Panc1 (cell line): ENCODE measurements around the gene RPL27A. TPM values are rescaled to one million over a fixed set of nuclear protein-coding genes. Genes with fewer than 3 reads are reported as not detected.

Experiments used
- ATAC-seq: fragments of 200-7000 bp; cut with Tn5 transposase; 2 replicates; pipeline ENCODE4 v1.9.1; 2020; ENCODE audit warnings: mild to moderate bottlenecking, moderate library complexity
- BruUV-seq: library from RNA; stranded (reverse); fragments of 400-500 nt; replicated peaks from 2 replicates; lab custom pipeline; 2021; lab: Mats Ljungman, UMichigan
- CTCF ChIA-PET: fragments of 300-600 bp; sonication (Branson Sonifier 250); formaldehyde crosslinking; loops from one replicate; lab custom pipeline; 2022; ENCODE audit warnings: antibody characterized with exemption; lab: Charles Lee
- POLR2A ChIA-PET: fragments of 300-600 bp; sonication (Branson Sonifier 250); formaldehyde crosslinking; loops from one replicate; lab custom pipeline; 2022; ENCODE audit warnings: antibody characterized with exemption; lab: Charles Lee
- DNase-seq: peaks from one replicate; pipeline ENCODE4 v3.0.0-alpha.2; 2010; ENCODE audit warnings: low read depth, low spot score
- H3K27ac ChIP-seq: 2 replicates; pipeline ENCODE4 v1.5.1; 2011; ENCODE audit warnings: mild to moderate bottlenecking, low read length, inconsistent platforms
- H3K27me3 ChIP-seq: fragments of 200-500 bp; sonication (Bioruptor generic); 2 replicates; pipeline ENCODE4 v1.6.0; 2014; ENCODE audit warnings: low read length, inconsistent platforms; ENCODE audit not compliant: control insufficient read depth, insufficient read depth
- H3K36me3 ChIP-seq: fragments of 200-500 bp; sonication (Bioruptor generic); 2 replicates; pipeline ENCODE4 v1.5.1; 2014; ENCODE audit warnings: inconsistent platforms, mild to moderate bottlenecking, low read length, moderate library complexity; ENCODE audit not compliant: control insufficient read depth, insufficient read depth
- H3K4me1 ChIP-seq: 2 replicates; pipeline ENCODE4 v1.5.1; 2011; ENCODE audit warnings: inconsistent platforms, mild to moderate bottlenecking, low read length, moderate library complexity; ENCODE audit not compliant: control insufficient read depth, insufficient read depth
- H3K4me3 ChIP-seq, 2 experiments: 2 replicates each; pipeline ENCODE4 v1.5.1; 2011 to 2012; ENCODE audit warnings: low read depth in 2 of 2, low read length in 2 of 2, mild to moderate bottlenecking in 2 of 2, inconsistent platforms in 1 of 2, moderate library complexity in 1 of 2
- H3K9me3 ChIP-seq: fragments of 200-500 bp; sonication (Bioruptor generic); 2 replicates; pipeline ENCODE4 v1.5.1; 2014; ENCODE audit warnings: low read depth, mild to moderate bottlenecking, inconsistent platforms, low read length, moderate library complexity; ENCODE audit not compliant: control insufficient read depth, insufficient read depth
- POLR2AphosphoS5 ChIP-seq: IDR thresholded peaks from 2 replicates; pipeline ENCODE4 v1.6.1; 2012; ENCODE audit warnings: mild to moderate bottlenecking, low read depth, low read length, moderate library complexity
- SIN3A ChIP-seq: IDR thresholded peaks from 2 replicates; pipeline ENCODE4 v1.6.1; 2012; ENCODE audit warnings: low read depth, mild to moderate bottlenecking, low read length, moderate library complexity, borderline replicate concordance; ENCODE audit not compliant: insufficient read depth
- TCF7L2 ChIP-seq: IDR thresholded peaks from 2 replicates; pipeline ENCODE4 v1.6.1; 2011; ENCODE audit warnings: mild to moderate bottlenecking, low read depth, low read length, inconsistent platforms
- in situ Hi-C: cut with HindIII; loops from 2 replicates; pipeline ENCODE4 v1.10.0; 2016; ENCODE audit warnings: low sequenced_read_pairs, low pct_unique_long_range_greater_than_20kb
- intact Hi-C: fragments of 100-400 bp; cut with micrococcal nuclease; formaldehyde crosslinking; loops from one replicate; pipeline ENCODE4 v1.10.0; 2022; ENCODE audit not compliant: unreplicated experiment
- total RNA-seq: library from RNA; stranded (reverse); gene quantifications from one replicate; pipeline ENCODE4 v1.2.1, GENCODE V29; 2021; ENCODE audit not compliant: unreplicated experiment
- TF ChIP-seq, protein P1 (sequence below): fragments of 450-650 bp; IDR thresholded peaks from 2 replicates; pipeline ENCODE4 v1.5.1; 2017; ENCODE audit warnings: mild to moderate bottlenecking
- TF ChIP-seq, protein P2 (sequence below), 2 experiments: IDR thresholded peaks; 2 replicates each; pipeline ENCODE4 v1.6.1; 2011 to 2012; ENCODE audit warnings: low read depth in 2 of 2, control low read depth in 1 of 2, low read length in 1 of 2, mild to moderate bottlenecking in 1 of 2, moderate library complexity in 1 of 2; ENCODE audit not compliant: insufficient read depth in 1 of 2

Gene RPL27A
- total RNA-seq, 1 experiment from 2014 or later, result 1,115 TPM

DNA sequence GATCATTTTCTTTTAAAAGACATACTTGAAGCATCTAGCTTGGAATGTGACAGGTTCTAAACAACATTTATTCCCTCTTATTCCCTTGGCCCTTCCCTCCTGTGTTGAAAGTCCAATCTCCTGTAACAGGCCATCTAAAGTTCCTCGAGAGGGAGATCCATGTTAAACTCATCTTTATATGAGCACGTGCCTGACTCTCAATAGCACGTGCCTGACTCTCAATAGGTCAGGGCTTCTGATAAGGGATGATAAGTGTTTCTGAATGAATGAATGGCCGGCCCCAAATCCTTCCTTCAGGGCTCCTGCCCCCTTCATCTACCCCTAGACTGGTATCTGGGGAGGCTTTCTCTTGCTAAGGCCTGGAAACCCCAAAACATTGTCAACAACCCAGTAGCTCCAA, 27.2 kb downstream of the RPL27A start:
- H3K27me3 ChIP-seq, result no peaks in the 10 kb centered on the region
- H3K27ac ChIP-seq, result no peak overlapping the region
- ATAC-seq, result no peak
- H3K9me3 ChIP-seq, result no peaks in the 10 kb centered on the region
- intact Hi-C loops, result no loop called here
- POLR2A ChIA-PET, result no interaction called here
- H3K4me3 ChIP-seq, result no peak overlapping the region
- CTCF ChIA-PET, result no interaction called here
- no peaks in the 10 kb centered on the region for H3K36me3 ChIP-seq
- no TSS peak for BruUV-seq
- no peaks in the 10 kb centered on the region for H3K4me1 ChIP-seq
- DNase-seq, result no peak
- TF ChIP-seq POLR2AphosphoS5 (no peak), SIN3A (no peak), TCF7L2 (no peak)
- TF ChIP-seq, protein P1, sequence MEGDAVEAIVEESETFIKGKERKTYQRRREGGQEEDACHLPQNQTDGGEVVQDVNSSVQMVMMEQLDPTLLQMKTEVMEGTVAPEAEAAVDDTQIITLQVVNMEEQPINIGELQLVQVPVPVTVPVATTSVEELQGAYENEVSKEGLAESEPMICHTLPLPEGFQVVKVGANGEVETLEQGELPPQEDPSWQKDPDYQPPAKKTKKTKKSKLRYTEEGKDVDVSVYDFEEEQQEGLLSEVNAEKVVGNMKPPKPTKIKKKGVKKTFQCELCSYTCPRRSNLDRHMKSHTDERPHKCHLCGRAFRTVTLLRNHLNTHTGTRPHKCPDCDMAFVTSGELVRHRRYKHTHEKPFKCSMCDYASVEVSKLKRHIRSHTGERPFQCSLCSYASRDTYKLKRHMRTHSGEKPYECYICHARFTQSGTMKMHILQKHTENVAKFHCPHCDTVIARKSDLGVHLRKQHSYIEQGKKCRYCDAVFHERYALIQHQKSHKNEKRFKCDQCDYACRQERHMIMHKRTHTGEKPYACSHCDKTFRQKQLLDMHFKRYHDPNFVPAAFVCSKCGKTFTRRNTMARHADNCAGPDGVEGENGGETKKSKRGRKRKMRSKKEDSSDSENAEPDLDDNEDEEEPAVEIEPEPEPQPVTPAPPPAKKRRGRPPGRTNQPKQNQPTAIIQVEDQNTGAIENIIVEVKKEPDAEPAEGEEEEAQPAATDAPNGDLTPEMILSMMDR, result no peak
- TF ChIP-seq, protein P2, sequence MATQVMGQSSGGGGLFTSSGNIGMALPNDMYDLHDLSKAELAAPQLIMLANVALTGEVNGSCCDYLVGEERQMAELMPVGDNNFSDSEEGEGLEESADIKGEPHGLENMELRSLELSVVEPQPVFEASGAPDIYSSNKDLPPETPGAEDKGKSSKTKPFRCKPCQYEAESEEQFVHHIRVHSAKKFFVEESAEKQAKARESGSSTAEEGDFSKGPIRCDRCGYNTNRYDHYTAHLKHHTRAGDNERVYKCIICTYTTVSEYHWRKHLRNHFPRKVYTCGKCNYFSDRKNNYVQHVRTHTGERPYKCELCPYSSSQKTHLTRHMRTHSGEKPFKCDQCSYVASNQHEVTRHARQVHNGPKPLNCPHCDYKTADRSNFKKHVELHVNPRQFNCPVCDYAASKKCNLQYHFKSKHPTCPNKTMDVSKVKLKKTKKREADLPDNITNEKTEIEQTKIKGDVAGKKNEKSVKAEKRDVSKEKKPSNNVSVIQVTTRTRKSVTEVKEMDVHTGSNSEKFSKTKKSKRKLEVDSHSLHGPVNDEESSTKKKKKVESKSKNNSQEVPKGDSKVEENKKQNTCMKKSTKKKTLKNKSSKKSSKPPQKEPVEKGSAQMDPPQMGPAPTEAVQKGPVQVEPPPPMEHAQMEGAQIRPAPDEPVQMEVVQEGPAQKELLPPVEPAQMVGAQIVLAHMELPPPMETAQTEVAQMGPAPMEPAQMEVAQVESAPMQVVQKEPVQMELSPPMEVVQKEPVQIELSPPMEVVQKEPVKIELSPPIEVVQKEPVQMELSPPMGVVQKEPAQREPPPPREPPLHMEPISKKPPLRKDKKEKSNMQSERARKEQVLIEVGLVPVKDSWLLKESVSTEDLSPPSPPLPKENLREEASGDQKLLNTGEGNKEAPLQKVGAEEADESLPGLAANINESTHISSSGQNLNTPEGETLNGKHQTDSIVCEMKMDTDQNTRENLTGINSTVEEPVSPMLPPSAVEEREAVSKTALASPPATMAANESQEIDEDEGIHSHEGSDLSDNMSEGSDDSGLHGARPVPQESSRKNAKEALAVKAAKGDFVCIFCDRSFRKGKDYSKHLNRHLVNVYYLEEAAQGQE (IDR thresholded peaks at IDR 0.05; ENCODE audit: insufficient read depth in 1 of 2, low read depth in 2 of 2, low read length in 1 of 2), result no peak
- in situ Hi-C loops, result no loop called here

- BruUV-seq, result no TSS peak
- H3K4me1 ChIP-seq, result no peaks in the 10 kb centered on the region
- ATAC-seq (no peak), DNase-seq (no peak)
- no peaks in the 10 kb centered on the region for H3K9me3 ChIP-seq
- no peaks in the 10 kb centered on the region for H3K27me3 ChIP-seq
- POLR2A ChIA-PET, result no interaction called here
- in situ Hi-C loops (no loop called here), intact Hi-C loops (no loop called here)
- no peak overlapping the region for H3K27ac ChIP-seq
- H3K4me3 ChIP-seq, result no peak overlapping the region
- CTCF ChIA-PET, result no interaction called here
- H3K36me3 ChIP-seq, result no peaks in the 10 kb centered on the region
- TF ChIP-seq, protein P1, result no peak
- TF ChIP-seq POLR2AphosphoS5, result no peak
- TF ChIP-seq, protein P2 (IDR thresholded peaks at IDR 0.05; ENCODE audit: insufficient read depth in 1 of 2, low read depth in 2 of 2, low read length in 1 of 2), result no peak
- TF ChIP-seq SIN3A, result no peak
- TF ChIP-seq TCF7L2, result no peak
Measured at GRCh38 chr11:8711895-8712442, 29.4 kb downstream of the RPL27A start.
